Right renal cortex interstitium (tissue), 3 donors: Measurements from ENCODE around the gene NOTCH4. TPM values are rescaled to one million over a fixed set of nuclear protein-coding genes. Genes with fewer than 3 reads are reported as not detected.
"Not testable (repeated sequence)": the region's sequence is repeated elsewhere in the genome, so short reads cannot be mapped to it uniquely, and the experiment has no call there.

Source experiments
- DNase-seq, 3 donors: peaks; one replicate each; pipeline ENCODE4 v3.0.0-alpha.2; 2013; ENCODE audit warnings: low read depth in 3 of 3, low spot score in 2 of 3
- polyA plus RNA-seq, 3 donors: library from polyadenylated mRNA; unstranded; fragments of 120-200 nt; gene quantifications; one replicate each; pipeline ENCODE4 v1.2.1, GENCODE V29; 2013; ENCODE audit not compliant: insufficient read length in 3 of 3

NOTCH4 gene
- 10 to 100 TPM; 13.2 to 16.5 (median 14.1) TPM for polyA plus RNA-seq

GRCh38 chr6:32223258-32224235, at the start of gene NOTCH4:
NOTCH4 (minus strand) TSS chr6:32224067; CDS start chr6:32223928, 139 bp downstream.
- DNase-seq: no peak

- no peak for DNase-seq
Measured at GRCh38 chr6:32271429-32271828, 47.6 kb upstream of the NOTCH4 start.

- DNase-seq: not testable (repeated sequence)
Measured at GRCh38 chr6:32268459-32268858, 44.6 kb upstream of the NOTCH4 start.

- no peak for DNase-seq
Measured at GRCh38 chr6:32267035-32267434, 43.2 kb upstream of the NOTCH4 start.

GRCh38 chr6:32257262-32257661, 33.4 kb upstream of the NOTCH4 start:
- not testable (repeated sequence) for DNase-seq

- peak; percentile 33 to 61 (median 51) for DNase-seq
Measured at GRCh38 chr6:32255199-32256153, 31.6 kb upstream of the NOTCH4 start.

GRCh38 chr6:32254761-32255198, 30.9 kb upstream of the NOTCH4 start:
- DNase-seq: no peak

- DNase-seq: no peak
Measured at GRCh38 chr6:32252331-32253009, 28.6 kb upstream of the NOTCH4 start.

GRCh38 chr6:32249262-32249661, 25.4 kb upstream of the NOTCH4 start:
- no peak for DNase-seq

- no peak for DNase-seq
Measured at GRCh38 chr6:32247401-32247800, 23.5 kb upstream of the NOTCH4 start.

- peak; percentile 70 to 79 (median 78) for DNase-seq
Measured at GRCh38 chr6:32244946-32245398, 21.1 kb upstream of the NOTCH4 start.

- DNase-seq: no peak
Measured at GRCh38 chr6:32244270-32244669, 20.4 kb upstream of the NOTCH4 start.

- not testable (repeated sequence) for DNase-seq
Measured at GRCh38 chr6:32242318-32242813, 18.5 kb upstream of the NOTCH4 start.

GRCh38 chr6:32240686-32241085, 16.8 kb upstream of the NOTCH4 start:
- DNase-seq: no peak

- no peak for DNase-seq
Measured at GRCh38 chr6:32239462-32239861, 15.6 kb upstream of the NOTCH4 start.

- DNase-seq: no peak
Measured at GRCh38 chr6:32234934-32235333, 11.1 kb upstream of the NOTCH4 start.

GRCh38 chr6:32226434-32226833, 2.6 kb upstream of the NOTCH4 start:
- DNase-seq: no peak

GRCh38 chr6:32224696-32225095, 829 bp upstream of the NOTCH4 start:
- DNase-seq: no peak

- no peak for DNase-seq
Measured at GRCh38 chr6:32222333-32223230, 1.3 kb downstream of the NOTCH4 start.
